Testis (tissue), 3 donors: ENCODE data around the gene A2M. TPM values are rescaled to one million over a fixed set of nuclear protein-coding genes. Genes with fewer than 3 reads are reported as not detected.
A peak's percentile ranks its signal among the peaks of the same experiment; 100 is the strongest.

Experiments
- DNase-seq: peaks from one replicate; pipeline ENCODE4 v3.0.0-alpha.2; 2019
- H3K27ac ChIP-seq, 2 donors: fragments of 200-600 bp; sonication (generic); one replicate each; pipeline ENCODE4 v1.5.1; 2019
- H3K27me3 ChIP-seq: fragments of 200-600 bp; sonication (generic); one replicate; pipeline ENCODE4 v1.5.1; 2019
- H3K36me3 ChIP-seq: fragments of 200-600 bp; sonication (generic); one replicate; pipeline ENCODE4 v1.5.1; 2017; ENCODE audit warnings: low read depth; ENCODE audit errors: missing control alignments
- H3K4me1 ChIP-seq: fragments of 200-600 bp; sonication (generic); one replicate; pipeline ENCODE4 v1.5.1; 2019
- H3K4me3 ChIP-seq, 2 donors: fragments of 200-600 bp; sonication (generic); one replicate each; pipeline ENCODE4 v1.5.1; 2017 to 2019
- H3K9me3 ChIP-seq: fragments of 200-600 bp; sonication (generic); one replicate; pipeline ENCODE4 v1.5.1; 2017
- POLR2A ChIP-seq: fragments of 450-650 bp; IDR thresholded peaks from one replicate; pipeline ENCODE4 v1.6.1; 2017; ENCODE audit warnings: antibody characterized with exemption, mild to moderate bottlenecking, moderate library complexity
- WGBS, 2 donors: methylation state at CpG; one replicate each; pipeline ENCODE4 v1.1.5; 2018; 5-methylcytosine and 5-hydroxymethylcytosine counted together
- intact Hi-C: fragments of 100-400 bp; cut with DNase I; formaldehyde crosslinking; loops from one replicate; pipeline ENCODE4 v1.15.1; 2023; ENCODE audit warnings: low total_unique reads
- polyA plus RNA-seq: library from polyadenylated mRNA; stranded (reverse); fragments of 350-450 nt; fragmentation: Illumina TruSeq; extraction: RNeasy Lipid Tissue Mini Kit (QIAGEN cat#74804); gene quantifications from one replicate; pipeline ENCODE4 v1.2.3, GENCODE V29; 2014; ENCODE audit warnings: low read depth, low replicate concordance; ENCODE audit not compliant: insufficient read depth
- total RNA-seq, 2 donors: library from RNA; depleted of rRNA; stranded (reverse); fragments of >200 nt; gene quantifications; one replicate each; pipeline ENCODE4 v1.2.3, GENCODE V29; 2016
- TF ChIP-seq, protein P1 (sequence below), 3 experiments: fragments of 450-650 bp in 2 of 3; fragments of 200-600 bp in 1 of 3; sonication (generic) in 1 of 3; IDR thresholded peaks; one replicate each; pipeline ENCODE4 v1.5.1; 2016 to 2019; ENCODE audit warnings: antibody characterized with exemption in 3 of 3, mild to moderate bottlenecking in 2 of 3, moderate library complexity in 1 of 3

A2M gene
- total and polyA plus RNA-seq, 3 donors from 2014 or later, result 64.2 to 200 (median 151) TPM

DNA sequence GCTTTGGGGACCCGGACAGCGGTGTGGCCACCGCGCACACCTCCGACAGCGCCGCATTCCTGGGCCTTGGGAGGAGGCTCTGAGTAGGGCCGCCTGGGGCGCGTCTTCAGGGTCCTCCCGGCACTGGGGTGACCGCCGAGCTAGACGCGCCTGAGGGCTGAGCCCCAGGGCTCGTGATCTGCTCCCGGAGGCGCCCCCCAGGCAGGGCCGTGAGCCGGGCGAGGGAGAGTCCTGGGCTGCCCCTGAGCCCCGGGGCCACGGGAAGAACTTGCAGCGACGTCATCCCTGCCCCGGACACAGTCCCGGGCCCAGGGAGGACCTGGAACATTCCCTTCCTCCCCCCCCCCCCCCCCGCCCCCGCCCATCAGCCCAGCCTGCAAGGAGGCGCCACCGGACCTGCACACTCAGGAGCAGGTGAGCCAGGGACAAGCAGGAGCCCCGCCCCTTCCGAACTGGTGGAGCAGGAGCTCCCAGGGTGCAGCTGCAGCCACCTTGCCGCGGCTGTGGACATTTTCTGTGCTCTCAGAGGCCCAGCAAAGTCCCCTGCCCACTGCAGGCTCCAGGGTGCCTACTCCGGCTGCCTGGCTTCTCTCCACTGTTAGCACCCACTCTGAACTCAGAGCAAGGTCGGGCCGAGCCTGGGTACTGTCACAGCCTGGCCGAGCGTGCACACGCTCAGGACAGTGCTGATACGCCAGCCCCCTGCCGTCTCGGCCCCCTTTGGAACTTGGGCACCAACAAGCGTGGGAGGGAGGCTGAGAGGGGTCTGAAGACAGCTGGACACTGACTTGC lies 50.7 kb downstream of the A2M start:
- Histone ChIP-seq H3K36me3 (no peaks in the 10 kb centered on the region), H3K9me3 (no peaks in the 10 kb centered on the region), H3K27ac (peak overlapping the region; percentile 94 to 99), H3K27me3 (no peaks in the 10 kb centered on the region), H3K4me1 (no peaks in the 10 kb centered on the region), H3K4me3 (peak overlapping the region; percentile 68 to 95)
- intact Hi-C loops, result no loop called here
- peak; percentile 85 for DNase-seq
- WGBS, 2 donors, result 21% methylated on average over 38 of the region's 45 CpGs; no CpG with 5 or more reads in 1 of the 2 donors
- TF ChIP-seq, protein P1, sequence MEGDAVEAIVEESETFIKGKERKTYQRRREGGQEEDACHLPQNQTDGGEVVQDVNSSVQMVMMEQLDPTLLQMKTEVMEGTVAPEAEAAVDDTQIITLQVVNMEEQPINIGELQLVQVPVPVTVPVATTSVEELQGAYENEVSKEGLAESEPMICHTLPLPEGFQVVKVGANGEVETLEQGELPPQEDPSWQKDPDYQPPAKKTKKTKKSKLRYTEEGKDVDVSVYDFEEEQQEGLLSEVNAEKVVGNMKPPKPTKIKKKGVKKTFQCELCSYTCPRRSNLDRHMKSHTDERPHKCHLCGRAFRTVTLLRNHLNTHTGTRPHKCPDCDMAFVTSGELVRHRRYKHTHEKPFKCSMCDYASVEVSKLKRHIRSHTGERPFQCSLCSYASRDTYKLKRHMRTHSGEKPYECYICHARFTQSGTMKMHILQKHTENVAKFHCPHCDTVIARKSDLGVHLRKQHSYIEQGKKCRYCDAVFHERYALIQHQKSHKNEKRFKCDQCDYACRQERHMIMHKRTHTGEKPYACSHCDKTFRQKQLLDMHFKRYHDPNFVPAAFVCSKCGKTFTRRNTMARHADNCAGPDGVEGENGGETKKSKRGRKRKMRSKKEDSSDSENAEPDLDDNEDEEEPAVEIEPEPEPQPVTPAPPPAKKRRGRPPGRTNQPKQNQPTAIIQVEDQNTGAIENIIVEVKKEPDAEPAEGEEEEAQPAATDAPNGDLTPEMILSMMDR (IDR thresholded peaks at IDR 0.05), result no peak
- peak; percentile 54 for TF ChIP-seq POLR2A

DNA sequence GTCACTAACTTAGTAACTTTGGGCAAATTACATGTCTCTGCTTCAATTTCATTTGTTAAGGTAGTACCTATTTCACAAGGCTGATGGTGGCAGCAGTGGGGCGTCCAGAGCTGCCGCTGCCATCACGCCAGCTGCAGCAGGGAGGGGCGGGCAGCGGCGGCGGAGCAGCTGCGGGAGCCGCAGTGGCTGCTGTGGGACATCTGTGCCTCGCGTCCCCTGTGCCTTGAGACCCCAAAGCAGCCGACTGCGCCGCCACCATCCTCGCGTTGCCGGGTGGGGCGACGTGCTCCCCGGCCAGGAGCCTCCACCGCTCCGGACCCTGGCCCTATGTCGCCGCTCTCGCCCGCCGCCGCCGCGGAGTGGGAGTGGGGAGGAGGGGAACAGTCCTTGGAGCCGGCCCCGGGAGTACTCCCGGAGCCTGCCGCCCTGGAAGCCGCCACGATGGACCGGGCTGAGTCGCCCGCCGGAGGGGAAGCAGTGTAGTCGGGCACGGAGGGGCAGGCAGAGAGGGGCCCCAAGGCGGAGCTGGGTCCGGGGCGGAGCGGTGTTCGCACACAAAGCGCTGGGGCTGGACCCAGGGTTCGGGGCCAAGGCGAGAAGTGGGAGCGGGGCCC lies 51.4 kb downstream of the A2M start:
- intact Hi-C loops, result no loop called here
- Histone ChIP-seq H3K27me3 (no peaks in the 10 kb centered on the region), H3K27ac (peak overlapping the region; percentile 94 to 99), H3K4me1 (no peaks in the 10 kb centered on the region), H3K36me3 (no peaks in the 10 kb centered on the region), H3K9me3 (no peaks in the 10 kb centered on the region), H3K4me3 (peak overlapping the region; percentile 68 to 95)
- 0 to 1% methylated on average over 3 to 40 of the region's 51 CpGs for WGBS, 2 donors
- TF ChIP-seq, protein P1 (IDR thresholded peaks at IDR 0.05), result peak; percentile 7 to 46 (median 32)
- no peak for TF ChIP-seq POLR2A
- DNase-seq, result peak; percentile 81

DNA sequence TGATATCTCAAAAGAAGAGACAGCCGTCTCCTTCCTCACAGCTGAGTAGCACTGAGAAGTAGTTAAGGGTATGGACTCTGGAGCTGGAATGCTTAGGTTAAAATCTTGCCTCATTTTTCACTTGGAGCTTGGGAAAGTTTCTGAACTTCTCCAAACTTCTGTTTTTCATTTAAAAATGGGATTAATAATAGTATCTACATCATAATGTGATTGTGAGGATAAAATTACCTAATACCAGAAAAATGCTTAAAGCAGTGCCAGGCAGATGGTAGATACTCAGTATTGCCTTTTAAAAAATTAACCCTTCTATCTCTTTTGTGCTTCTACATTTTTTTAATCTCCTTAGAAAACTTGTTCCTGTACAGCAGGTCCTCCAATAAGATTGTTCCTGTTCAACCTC lies 63.1 kb downstream of the A2M start:
- Histone ChIP-seq H3K9me3 (no peaks in the 10 kb centered on the region), H3K27ac (no peak overlapping the region), H3K4me3 (no peak overlapping the region), H3K27me3 (no peaks in the 10 kb centered on the region), H3K36me3 (no peaks in the 10 kb centered on the region), H3K4me1 (no peaks in the 10 kb centered on the region)
- TF ChIP-seq, protein P1 (IDR thresholded peaks at IDR 0.05), result no peak
- TF ChIP-seq POLR2A, result no peak
- 57 to 65% methylated on average over 1 of the region's 1 CpG for WGBS, 2 donors
- intact Hi-C loops, result no loop called here
- DNase-seq, result no peak

DNA sequence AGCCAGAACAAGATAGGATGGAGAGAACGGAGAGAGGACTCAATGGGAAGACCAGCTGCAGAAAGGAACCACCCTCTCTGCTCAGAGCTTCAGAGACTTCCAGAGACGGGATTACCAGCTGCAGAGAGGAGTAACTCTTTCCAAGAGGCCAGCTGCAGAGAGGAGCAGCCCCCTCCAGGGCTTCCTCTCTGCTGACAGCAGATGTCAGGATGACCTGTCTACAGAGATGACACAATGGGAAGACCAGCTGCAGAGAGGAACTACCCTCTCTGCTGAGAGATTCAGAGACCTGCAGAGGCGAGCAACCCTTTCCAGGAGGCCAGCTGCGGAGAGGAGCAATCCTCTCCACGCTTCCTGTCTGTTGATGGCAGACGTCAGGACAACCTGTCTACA lies 64.6 kb downstream of the A2M start:
- no peaks in the 10 kb centered on the region for H3K27me3 ChIP-seq
- WGBS, 2 donors, result 70 to 83% methylated on average over 4 to 6 of the region's 6 CpGs
- H3K4me1 ChIP-seq, result no peaks in the 10 kb centered on the region
- H3K27ac ChIP-seq, result no peak overlapping the region
- H3K36me3 ChIP-seq, result no peaks in the 10 kb centered on the region
- no peaks in the 10 kb centered on the region for H3K9me3 ChIP-seq
- no peak for TF ChIP-seq POLR2A
- TF ChIP-seq, protein P1 (IDR thresholded peaks at IDR 0.05), result no peak
- no peak overlapping the region for H3K4me3 ChIP-seq
- DNase-seq, result no peak
- intact Hi-C loops, result no loop called here
